ENCODE results near the gene DUOXA1. TPM values are rescaled to one million over a fixed set of nuclear protein-coding genes. Genes with fewer than 3 reads are reported as not detected.
"Not testable (repeated sequence)": the region's sequence is repeated elsewhere in the genome, so short reads cannot be mapped to it uniquely, and the experiment has no call there.

The DUOXA1 gene
- total RNA-seq, 1 experiment from 2014 or later, result not detected

- no peak for DNase-seq (ENCODE audit: low spot score)
These were observed 36.7 kb downstream of the DUOXA1 start for GRCh38 chr15:45093013-45093412.

GRCh38 chr15:45091576-45091975 is 38.1 kb downstream of the DUOXA1 start:
- no peak for DNase-seq (ENCODE audit: low spot score)

- no peak for DNase-seq (ENCODE audit: low spot score)
These were observed 38.5 kb downstream of the DUOXA1 start for GRCh38 chr15:45091161-45091560.

- DNase-seq (ENCODE audit: low spot score), result no peak
These were observed 39.8 kb downstream of the DUOXA1 start for GRCh38 chr15:45089712-45090373.

GRCh38 chr15:45088801-45089711 is 40.6 kb downstream of the DUOXA1 start:
- DNase-seq (ENCODE audit: low spot score), result no peak

- no peak for DNase-seq (ENCODE audit: low spot score)
These were observed 42.2 kb downstream of the DUOXA1 start for GRCh38 chr15:45087513-45087912.

GRCh38 chr15:45084163-45084562 is 45.5 kb downstream of the DUOXA1 start:
- peak; percentile 74 for DNase-seq (ENCODE audit: low spot score)

- DNase-seq (ENCODE audit: low spot score), result no peak
These were observed 46.5 kb downstream of the DUOXA1 start for GRCh38 chr15:45083223-45083622.

- DNase-seq (ENCODE audit: low spot score), result not testable (repeated sequence)
These were observed 47.3 kb downstream of the DUOXA1 start for GRCh38 chr15:45082412-45082811.

GRCh38 chr15:45080593-45080992 is 49.1 kb downstream of the DUOXA1 start:
- DNase-seq (ENCODE audit: low spot score), result not testable (repeated sequence)

- not testable (repeated sequence) for DNase-seq (ENCODE audit: low spot score)
These were observed 49.9 kb downstream of the DUOXA1 start for GRCh38 chr15:45079628-45080246.

GRCh38 chr15:45079201-45079600 is 50.5 kb downstream of the DUOXA1 start:
- DNase-seq (ENCODE audit: low spot score), result not testable (repeated sequence)

- DNase-seq (ENCODE audit: low spot score), result not testable (repeated sequence)
These were observed 52.3 kb downstream of the DUOXA1 start for GRCh38 chr15:45077391-45077790.

GRCh38 chr15:45075440-45076320 is 54.0 kb downstream of the DUOXA1 start:
- not testable (repeated sequence) for DNase-seq (ENCODE audit: low spot score)

GRCh38 chr15:45073602-45074001 is 56.1 kb downstream of the DUOXA1 start:
- not testable (repeated sequence) for DNase-seq (ENCODE audit: low spot score)

GRCh38 chr15:45069942-45070360 is 59.7 kb downstream of the DUOXA1 start:
- DNase-seq (ENCODE audit: low spot score), result not testable (repeated sequence)

Other genes with a start within 250 kb of the DUOXA1 start
- not detected in 2 replicates for gene TERB2, start 173.2 kb downstream of the DUOXA1 start, total RNA-seq (2014; rRNA removed; shearing (Covaris generic))
- gene SORD, start 106.7 kb downstream of the DUOXA1 start, total RNA-seq (2014; rRNA removed; shearing (Covaris generic)), result 38.8 and 41.2 TPM in 2 replicates
- 0.04 TPM in 1 of 2 replicates, not detected in the other for gene DUOX2, start 15.7 kb downstream of the DUOXA1 start, total RNA-seq (2014; rRNA removed; shearing (Covaris generic))
- not detected in 2 replicates for gene DUOXA2, start 15.6 kb downstream of the DUOXA1 start, total RNA-seq (2014; rRNA removed; shearing (Covaris generic))
- gene DUOX1, start 115 bp upstream of the DUOXA1 start, total RNA-seq (2014; rRNA removed; shearing (Covaris generic)), result not detected in 2 replicates
- 2.7 and 5.1 TPM in 2 replicates for gene SHF, start 58.1 kb upstream of the DUOXA1 start, total RNA-seq (2014; rRNA removed; shearing (Covaris generic))
- not detected in 2 replicates for gene SLC28A2, start 122.4 kb upstream of the DUOXA1 start, total RNA-seq (2014; rRNA removed; shearing (Covaris generic))
- 0.78 and 1.2 TPM in 2 replicates for gene GATM, start 248.7 kb upstream of the DUOXA1 start, total RNA-seq (2014; rRNA removed; shearing (Covaris generic))

Measured in H4 (cell line).